ENCODE data around the gene TTC4. TPM values are rescaled to one million over a fixed set of nuclear protein-coding genes. Genes with fewer than 3 reads are reported as not detected.

TTC4 gene
- total and polyA plus RNA-seq, 2 of the 4 experiments (the other 2 are of a cell fraction) = 21.6 to 27.1 TPM

GRCh38 chr1:54764133-54764921 lies 48.7 kb downstream of the TTC4 start, which contains the start of gene PARS2 (continued):
- TF ChIP-seq NFE2L2 (IDR thresholded peaks at IDR 0.05; ENCODE audit: low read depth, low read length) (no peak), RCOR1 (IDR thresholded peaks at IDR 0.05; ENCODE audit: insufficient replicate concordance, low read length) (no peak), RAD21 (IDR thresholded peaks at IDR 0.05; ENCODE audit: low read length) (no peak)

GRCh38 chr1:54764922-54765561 lies 49.4 kb downstream of the TTC4 start:
- H2AK9ac ChIP-seq (replicated peaks; ENCODE audit: low read depth, low read length, poor library complexity) = no peak overlapping the region
- H3K9ac ChIP-seq (ENCODE audit: low read depth, low read length) = peak overlapping the region; percentile 54; the same call in 1 of the 2 replicates
- no peak overlapping the region for H3K23ac ChIP-seq (ENCODE audit: low read depth, low read length)
- H3K56ac ChIP-seq (ENCODE audit: extremely low read depth, insufficient read depth, low read length) = no peak overlapping the region
- peak overlapping the region; percentile 43; the same call in 1 of the 2 replicates for H3K4me3 ChIP-seq (ENCODE audit: insufficient read depth, low read depth, low read length)
- peaks cover 3% of the 10 kb centered on the region; the same call in 1 of the 2 replicates for H3K27me3 ChIP-seq (ENCODE audit: control insufficient read depth, insufficient read depth, low read length)
- ATAC-seq (ENCODE audit: low read depth) = peak; percentile 3
- H3K36me3 ChIP-seq (ENCODE audit: control insufficient read depth, insufficient read depth, low read length) = no peaks in the 10 kb centered on the region
- dilution Hi-C loops (cut with HindIII; ENCODE audit: low sequenced_read_pairs, unreplicated experiment) (no loop called here), in situ Hi-C loops (cut with MboI; ENCODE audit: low sequenced_read_pairs) (no loop called here), intact Hi-C loops (cut with micrococcal nuclease) (loop anchor here (1.0 kb wide), 1 partner anchor 49 kb away; no protein-coding TSS in a partner anchor)
- POLR2A ChIA-PET (ENCODE audit: unreplicated experiment) = no interaction called here
- H2BK5ac ChIP-seq (ENCODE audit: low read depth, low read length, poor library complexity, severe bottlenecking) = peak overlapping the region; percentile 3
- CTCF ChIA-PET = no interaction called here
- WGBS, 2 experiments (ENCODE audit: extremely low coverage in 2 of 2, insufficient read length in 1 of 2) = no CpG with 5 or more reads among the region's 13 CpGs
- no peak overlapping the region for H3K4ac ChIP-seq (ENCODE audit: low read depth, low read length)
- peak overlapping the region; percentile 42; the same call in 1 of the 2 replicates for H4K5ac ChIP-seq (ENCODE audit: low read depth, low read length)
- H3K4me2 ChIP-seq (ENCODE audit: low read depth, low read length) = peak overlapping the region; percentile 68
- H3K18ac ChIP-seq (ENCODE audit: low read depth, low read length) = no peak overlapping the region
- peak overlapping the region; percentile 62 to 78 for H4K8ac ChIP-seq (ENCODE audit: low read depth in 2 of 2, low read length in 2 of 2)
- H2BK20ac ChIP-seq (ENCODE audit: low read depth, low read length) = no peak overlapping the region
- no peak overlapping the region for H2BK120ac ChIP-seq (ENCODE audit: low read depth, low read length)
- no peaks in the 10 kb centered on the region; the same call in 1 of the 2 replicates for H4K20me1 ChIP-seq (ENCODE audit: insufficient read depth, low read length)
- H3K27ac ChIP-seq (ENCODE audit: insufficient read depth, low read length) = no peak overlapping the region
- H3K9me3 ChIP-seq (ENCODE audit: control insufficient read depth, insufficient read depth, low read length) = no peaks in the 10 kb centered on the region
- H2BK15ac ChIP-seq (ENCODE audit: low read depth, low read length) = no peak overlapping the region
- H3K14ac ChIP-seq (replicated peaks; ENCODE audit: low read depth, low read length) = peak overlapping the region; percentile 42; the same call in 1 of the 2 replicates
- H3K79me1 ChIP-seq (ENCODE audit: low read depth in 1 of 2, low read length in 2 of 2) = peaks cover 20 to 32% of the 10 kb centered on the region in 2 experiments
- H4K91ac ChIP-seq (ENCODE audit: insufficient read depth, low read depth, low read length) = no peak overlapping the region
- no peak overlapping the region for H2AK5ac ChIP-seq (ENCODE audit: low read depth, low read length)
- no peak for DNase-seq
- H2AFZ ChIP-seq (replicated peaks; ENCODE audit: low read length, poor library complexity) = peak overlapping the region; percentile 81
- no TSS peak for BruUV-seq (replicated peaks)
- H3K4me1 ChIP-seq (ENCODE audit: control insufficient read depth, insufficient read depth, low read length) = no peaks in the 10 kb centered on the region
- H3K9me1 ChIP-seq (ENCODE audit: insufficient read depth, low read length) = no peaks in the 10 kb centered on the region; the same call in 1 of the 2 replicates
- no peak for TF ChIP-seq ELK1 (IDR thresholded peaks at IDR 0.05; ENCODE audit: borderline replicate concordance, low read depth, low read length)
- no peak for TF ChIP-seq CHD1 (IDR thresholded peaks at IDR 0.05; ENCODE audit: low read depth, low read length)
- no peak for TF ChIP-seq BHLHE40 (IDR thresholded peaks at IDR 0.05; ENCODE audit: low read depth, low read length)
- no peak for TF ChIP-seq NFE2L2 (IDR thresholded peaks at IDR 0.05; ENCODE audit: low read depth, low read length)
- TF ChIP-seq CTCF (conservative IDR thresholded peaks at IDR 0.05; ENCODE audit: low read depth, low read length) = no peak
- TF ChIP-seq SMC3 (IDR thresholded peaks at IDR 0.05; ENCODE audit: low read depth, low read length) = no peak
- TF ChIP-seq MAFK (IDR thresholded peaks at IDR 0.05; ENCODE audit: low read depth, low read length) = no peak
- no peak for TF ChIP-seq RAD21 (IDR thresholded peaks at IDR 0.05; ENCODE audit: low read length)
- no peak for TF ChIP-seq MAZ (IDR thresholded peaks at IDR 0.05; ENCODE audit: borderline replicate concordance, low read depth, low read length)
- TF ChIP-seq RCOR1 (IDR thresholded peaks at IDR 0.05; ENCODE audit: insufficient replicate concordance, low read length) = no peak
- TF ChIP-seq CEBPB (IDR thresholded peaks at IDR 0.05; ENCODE audit: low read depth, low read length) = no peak

Data from IMR-90 (cell line).